HEK293 (cell line): ENCODE results near the gene OGFOD1.

Source experiments
- AEBP2 ChIP-seq: fragments of 450-650 bp; formaldehyde crosslinking; IDR thresholded peaks from 2 replicates; pipeline ENCODE4 v1.5.1; 2016; ENCODE audit warnings: missing biosample characterization, missing genetic modification characterization, borderline replicate concordance
- KLF1 ChIP-seq: fragments of 450-650 bp; formaldehyde crosslinking; IDR thresholded peaks from 2 replicates; pipeline ENCODE4 v1.5.1; 2016; ENCODE audit warnings: missing biosample characterization, missing genetic modification characterization
- KLF9 ChIP-seq: fragments of 450-650 bp; formaldehyde crosslinking; IDR thresholded peaks from 2 replicates; pipeline ENCODE4 v1.5.1; 2016; ENCODE audit warnings: missing biosample characterization, missing genetic modification characterization, low read depth
- RBAK ChIP-seq: fragments of 450-650 bp; formaldehyde crosslinking; IDR thresholded peaks from 2 replicates; pipeline ENCODE4 v1.5.1; 2016; ENCODE audit warnings: missing biosample characterization, missing genetic modification characterization
- ZNF121 ChIP-seq: fragments of 450-650 bp; formaldehyde crosslinking; IDR thresholded peaks from 2 replicates; pipeline ENCODE4 v1.5.1; 2016; ENCODE audit warnings: missing biosample characterization, missing genetic modification characterization
- ZNF157 ChIP-seq: fragments of 450-650 bp; formaldehyde crosslinking; IDR thresholded peaks from 2 replicates; pipeline ENCODE4 v1.5.1; 2016; ENCODE audit warnings: missing biosample characterization, missing genetic modification characterization
- ZNF184 ChIP-seq: fragments of 450-650 bp; IDR thresholded peaks from 2 replicates; pipeline ENCODE4 v1.5.1; 2018; ENCODE audit warnings: missing biosample characterization, mild to moderate bottlenecking, missing genetic modification characterization
- ZNF266 ChIP-seq: fragments of 450-650 bp; formaldehyde crosslinking; IDR thresholded peaks from 2 replicates; pipeline ENCODE4 v1.5.1; 2016; ENCODE audit warnings: missing biosample characterization, missing genetic modification characterization, low read depth
- ZNF692 ChIP-seq: fragments of 450-650 bp; formaldehyde crosslinking; IDR thresholded peaks from 2 replicates; pipeline ENCODE4 v1.5.1; 2016; ENCODE audit warnings: missing biosample characterization, missing genetic modification characterization
- TF ChIP-seq, protein P1 (sequence below): fragments of 450-650 bp; formaldehyde crosslinking; IDR thresholded peaks from 2 replicates; pipeline ENCODE4 v1.5.1; 2016; ENCODE audit warnings: missing biosample characterization, missing genetic modification characterization
- TF ChIP-seq, protein P2 (sequence below): fragments of 450-650 bp; formaldehyde crosslinking; IDR thresholded peaks from 2 replicates; pipeline ENCODE4 v1.5.1; 2017; ENCODE audit warnings: missing biosample characterization, mild to moderate bottlenecking, missing genetic modification characterization, moderate library complexity
- TF ChIP-seq, protein P3 (sequence below): fragments of 450-650 bp; formaldehyde crosslinking; IDR thresholded peaks from 2 replicates; pipeline ENCODE4 v1.5.0; 2017; ENCODE audit warnings: missing biosample characterization, missing genetic modification characterization, borderline replicate concordance
- TF ChIP-seq, protein P4 (sequence below): fragments of 450-650 bp; formaldehyde crosslinking; IDR thresholded peaks from 2 replicates; pipeline ENCODE4 v1.5.1; 2016; ENCODE audit warnings: missing biosample characterization, missing genetic modification characterization, borderline replicate concordance

OGFOD1 gene

GRCh38 chr16:56450986-56451752 lies at the start of gene OGFOD1, which contains the start of gene NUDT21 (continued):
- TF ChIP-seq, protein P1, sequence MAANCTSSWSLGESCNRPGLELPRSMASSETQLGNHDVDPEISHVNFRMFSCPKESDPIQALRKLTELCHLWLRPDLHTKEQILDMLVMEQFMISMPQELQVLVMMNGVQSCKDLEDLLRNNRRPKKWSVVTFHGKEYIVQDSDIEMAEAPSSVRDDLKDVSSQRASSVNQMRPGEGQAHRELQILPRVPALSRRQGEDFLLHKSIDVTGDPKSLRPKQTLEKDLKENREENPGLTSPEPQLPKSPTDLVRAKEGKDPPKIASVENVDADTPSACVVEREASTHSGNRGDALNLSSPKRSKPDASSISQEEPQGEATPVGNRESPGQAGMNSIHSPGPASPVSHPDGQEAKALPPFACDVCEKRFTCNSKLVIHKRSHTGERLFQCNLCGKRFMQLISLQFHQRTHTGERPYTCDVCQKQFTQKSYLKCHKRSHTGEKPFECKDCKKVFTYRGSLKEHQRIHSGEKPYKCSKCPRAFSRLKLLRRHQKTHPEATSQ, result no peak
- TF ChIP-seq KLF9 (tag by site-specific recombination) (peak; percentile 59), ZNF692 (peak; percentile 87), AEBP2 (tag by site-specific recombination) (no peak), KLF1 (tag by site-specific recombination) (no peak), ZNF266 (tag by site-specific recombination) (no peak), ZNF157 (no peak), ZNF184 (tag by site-specific recombination) (no peak), RBAK (tag by site-specific recombination) (no peak), ZNF121 (tag by site-specific recombination) (no peak)
- TF ChIP-seq, protein P2, sequence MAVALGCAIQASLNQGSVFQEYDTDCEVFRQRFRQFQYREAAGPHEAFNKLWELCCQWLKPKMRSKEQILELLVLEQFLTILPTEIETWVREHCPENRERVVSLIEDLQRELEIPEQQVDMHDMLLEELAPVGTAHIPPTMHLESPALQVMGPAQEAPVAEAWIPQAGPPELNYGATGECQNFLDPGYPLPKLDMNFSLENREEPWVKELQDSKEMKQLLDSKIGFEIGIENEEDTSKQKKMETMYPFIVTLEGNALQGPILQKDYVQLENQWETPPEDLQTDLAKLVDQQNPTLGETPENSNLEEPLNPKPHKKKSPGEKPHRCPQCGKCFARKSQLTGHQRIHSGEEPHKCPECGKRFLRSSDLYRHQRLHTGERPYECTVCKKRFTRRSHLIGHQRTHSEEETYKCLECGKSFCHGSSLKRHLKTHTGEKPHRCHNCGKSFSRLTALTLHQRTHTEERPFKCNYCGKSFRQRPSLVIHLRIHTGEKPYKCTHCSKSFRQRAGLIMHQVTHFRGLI, result no peak; the same call in 1 of the 2 replicates
- TF ChIP-seq, protein P3, sequence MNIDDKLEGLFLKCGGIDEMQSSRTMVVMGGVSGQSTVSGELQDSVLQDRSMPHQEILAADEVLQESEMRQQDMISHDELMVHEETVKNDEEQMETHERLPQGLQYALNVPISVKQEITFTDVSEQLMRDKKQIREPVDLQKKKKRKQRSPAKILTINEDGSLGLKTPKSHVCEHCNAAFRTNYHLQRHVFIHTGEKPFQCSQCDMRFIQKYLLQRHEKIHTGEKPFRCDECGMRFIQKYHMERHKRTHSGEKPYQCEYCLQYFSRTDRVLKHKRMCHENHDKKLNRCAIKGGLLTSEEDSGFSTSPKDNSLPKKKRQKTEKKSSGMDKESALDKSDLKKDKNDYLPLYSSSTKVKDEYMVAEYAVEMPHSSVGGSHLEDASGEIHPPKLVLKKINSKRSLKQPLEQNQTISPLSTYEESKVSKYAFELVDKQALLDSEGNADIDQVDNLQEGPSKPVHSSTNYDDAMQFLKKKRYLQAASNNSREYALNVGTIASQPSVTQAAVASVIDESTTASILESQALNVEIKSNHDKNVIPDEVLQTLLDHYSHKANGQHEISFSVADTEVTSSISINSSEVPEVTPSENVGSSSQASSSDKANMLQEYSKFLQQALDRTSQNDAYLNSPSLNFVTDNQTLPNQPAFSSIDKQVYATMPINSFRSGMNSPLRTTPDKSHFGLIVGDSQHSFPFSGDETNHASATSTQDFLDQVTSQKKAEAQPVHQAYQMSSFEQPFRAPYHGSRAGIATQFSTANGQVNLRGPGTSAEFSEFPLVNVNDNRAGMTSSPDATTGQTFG (tag by site-specific recombination), result no peak
- TF ChIP-seq, protein P4, sequence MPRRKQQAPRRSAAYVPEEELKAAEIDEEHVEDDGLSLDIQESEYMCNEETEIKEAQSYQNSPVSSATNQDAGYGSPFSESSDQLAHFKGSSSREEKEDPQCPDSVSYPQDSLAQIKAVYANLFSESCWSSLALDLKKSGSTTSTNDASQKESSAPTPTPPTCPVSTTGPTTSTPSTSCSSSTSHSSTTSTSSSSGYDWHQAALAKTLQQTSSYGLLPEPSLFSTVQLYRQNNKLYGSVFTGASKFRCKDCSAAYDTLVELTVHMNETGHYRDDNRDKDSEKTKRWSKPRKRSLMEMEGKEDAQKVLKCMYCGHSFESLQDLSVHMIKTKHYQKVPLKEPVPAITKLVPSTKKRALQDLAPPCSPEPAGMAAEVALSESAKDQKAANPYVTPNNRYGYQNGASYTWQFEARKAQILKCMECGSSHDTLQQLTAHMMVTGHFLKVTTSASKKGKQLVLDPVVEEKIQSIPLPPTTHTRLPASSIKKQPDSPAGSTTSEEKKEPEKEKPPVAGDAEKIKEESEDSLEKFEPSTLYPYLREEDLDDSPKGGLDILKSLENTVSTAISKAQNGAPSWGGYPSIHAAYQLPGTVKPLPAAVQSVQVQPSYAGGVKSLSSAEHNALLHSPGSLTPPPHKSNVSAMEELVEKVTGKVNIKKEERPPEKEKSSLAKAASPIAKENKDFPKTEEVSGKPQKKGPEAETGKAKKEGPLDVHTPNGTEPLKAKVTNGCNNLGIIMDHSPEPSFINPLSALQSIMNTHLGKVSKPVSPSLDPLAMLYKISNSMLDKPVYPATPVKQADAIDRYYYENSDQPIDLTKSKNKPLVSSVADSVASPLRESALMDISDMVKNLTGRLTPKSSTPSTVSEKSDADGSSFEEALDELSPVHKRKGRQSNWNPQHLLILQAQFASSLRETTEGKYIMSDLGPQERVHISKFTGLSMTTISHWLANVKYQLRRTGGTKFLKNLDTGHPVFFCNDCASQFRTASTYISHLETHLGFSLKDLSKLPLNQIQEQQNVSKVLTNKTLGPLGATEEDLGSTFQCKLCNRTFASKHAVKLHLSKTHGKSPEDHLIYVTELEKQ (tag by site-specific recombination), result no peak
- TF ChIP-seq, all 188 proteins: peak for 41
